Smooth muscle cell of bladder (primary cell): ENCODE results near the gene CYSLTR2. TPM values are rescaled to one million over a fixed set of nuclear protein-coding genes. Genes with fewer than 3 reads are reported as not detected.

Source experiments
- total RNA-seq: library from RNA; depleted of rRNA; stranded (reverse); fragments of >200 nt; gene quantifications from 2 replicates; pipeline ENCODE4 v1.2.3, GENCODE V29; 2014

The CYSLTR2 gene, protein sequence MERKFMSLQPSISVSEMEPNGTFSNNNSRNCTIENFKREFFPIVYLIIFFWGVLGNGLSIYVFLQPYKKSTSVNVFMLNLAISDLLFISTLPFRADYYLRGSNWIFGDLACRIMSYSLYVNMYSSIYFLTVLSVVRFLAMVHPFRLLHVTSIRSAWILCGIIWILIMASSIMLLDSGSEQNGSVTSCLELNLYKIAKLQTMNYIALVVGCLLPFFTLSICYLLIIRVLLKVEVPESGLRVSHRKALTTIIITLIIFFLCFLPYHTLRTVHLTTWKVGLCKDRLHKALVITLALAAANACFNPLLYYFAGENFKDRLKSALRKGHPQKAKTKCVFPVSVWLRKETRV
- 1.3 TPM in 2 replicates for total RNA-seq

DNA sequence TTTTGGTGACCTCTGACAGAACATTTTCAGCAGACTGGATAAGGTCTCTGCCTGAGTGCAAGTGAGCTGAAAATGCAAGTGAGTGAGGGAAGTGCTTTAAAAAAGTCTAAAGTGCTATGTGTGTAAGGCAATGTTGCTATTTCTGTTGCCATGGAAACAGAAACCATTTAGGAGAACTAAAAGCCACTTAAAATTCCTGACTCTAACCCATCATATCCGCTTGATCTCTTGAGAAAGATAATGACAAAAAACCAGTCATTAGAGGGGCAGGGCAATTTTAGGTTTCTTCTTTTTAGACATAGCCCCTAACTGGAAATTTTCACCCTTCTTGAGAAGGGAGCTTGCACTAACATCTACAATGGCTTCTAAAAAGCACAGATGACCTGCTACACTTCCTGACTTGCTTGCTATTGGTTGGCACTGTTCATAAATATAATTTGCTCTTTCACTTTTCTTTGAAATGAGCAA lies at the start of gene CYSLTR2:
Gene CYSLTR2, plus strand, starts transcription at position 458 of the 468 bp plus-strand sequence. CDS start 52,889 bp downstream, outside the sequence.

Other genes starting within 250 kb of the CYSLTR2 start
- gene LPAR6, start 240.8 kb upstream of the CYSLTR2 start, total RNA-seq, result 5.9 and 7.3 TPM in 2 replicates
- 6.3 and 8.1 TPM in 2 replicates for gene RCBTB2, start 120.8 kb upstream of the CYSLTR2 start, total RNA-seq